SK-N-SH (cell line): ENCODE data around the gene PLB1. TPM values are rescaled to one million over a fixed set of nuclear protein-coding genes. Genes with fewer than 3 reads are reported as not detected.
A peak's percentile ranks its signal among the peaks of the same experiment; 100 is the strongest.

Experiments
- CTCF ChIA-PET: fragments of 300-600, 350-600 bp; formaldehyde crosslinking; extraction: SDS; loops from one replicate; lab custom pipeline; 2021; lab: Yijun Ruan, JAX
- POLR2A ChIA-PET: fragments of 350-600 bp; sonication (Branson Sonifier 250); formaldehyde crosslinking; extraction: SDS; loops from one replicate; lab custom pipeline; 2020; ENCODE audit warnings: antibody characterized with exemption, inconsistent platforms; lab: Yijun Ruan, JAX
- DNase-seq: peaks from one replicate; pipeline ENCODE4 v3.0.0; 2012
- H2AFZ ChIP-seq: fragments of 200-600 bp; sonication (generic); 2 replicates; pipeline ENCODE4 v1.8.1; 2016; ENCODE audit warnings: antibody characterized with exemption, mild to moderate bottlenecking, low read depth
- H3F3A ChIP-seq: fragments of 200-600 bp; sonication (generic); replicated peaks from 2 replicates; pipeline ENCODE3; 2016; ENCODE audit warnings: antibody characterized with exemption, mild to moderate bottlenecking; ENCODE audit not compliant: insufficient read depth
- H3K27ac ChIP-seq, 2 experiments: fragments of 200-500 bp in 1 of 2; fragments of 200-600 bp in 1 of 2; sonication (Bioruptor generic) in 1 of 2; sonication (generic), shearing (Covaris generic) in 1 of 2; 2 replicates each; pipeline versions ENCODE4 v1.5.1 to v1.6.1; 2014 to 2016; ENCODE audit warnings: low read depth in 2 of 2, inconsistent platforms in 1 of 2, low read length in 1 of 2, mild to moderate bottlenecking in 1 of 2, mixed read lengths in 1 of 2
- H3K27me3 ChIP-seq: fragments of 200-600 bp; sonication (generic), shearing (Covaris generic); 2 replicates; pipeline ENCODE4 v1.6.1; 2016; ENCODE audit warnings: mixed run types; ENCODE audit not compliant: insufficient read depth
- H3K36me3 ChIP-seq, 2 experiments: fragments of 200-500 bp in 1 of 2; fragments of 200-600 bp in 1 of 2; sonication (Bioruptor generic) in 1 of 2; sonication (generic) in 1 of 2; replicated peaks in 1 of 2; 2 replicates each; pipeline versions ENCODE3 to v1.5.1; 2014 to 2016; ENCODE audit warnings: low read length in 1 of 2, mild to moderate bottlenecking in 1 of 2; ENCODE audit not compliant: insufficient read depth in 2 of 2, control insufficient read depth in 1 of 2
- H3K4me1 ChIP-seq, 2 experiments: fragments of 200-500 bp in 1 of 2; fragments of 200-600 bp in 1 of 2; sonication (Bioruptor generic) in 1 of 2; sonication (generic), shearing (Covaris generic) in 1 of 2; 2 replicates each; pipeline versions ENCODE4 v1.5.1 to v1.6.1; 2014 to 2016; ENCODE audit warnings: low read depth in 1 of 2, low read length in 1 of 2, mixed run types in 1 of 2; ENCODE audit not compliant: insufficient read depth in 2 of 2, control insufficient read depth in 1 of 2
- H3K4me2 ChIP-seq: fragments of 200-600 bp; sonication (generic), shearing (Covaris generic); 2 replicates; pipeline ENCODE4 v1.6.1; 2017; ENCODE audit warnings: mixed run types
- H3K4me3 ChIP-seq, 2 experiments: fragments of 200-500 bp in 1 of 2; fragments of 200-600 bp in 1 of 2; sonication (Bioruptor generic) in 1 of 2; sonication (generic), shearing (Covaris generic) in 1 of 2; 2 replicates each; pipeline versions ENCODE4 v1.5.1 to v1.8.1; 2014 to 2016; ENCODE audit warnings: low read depth in 2 of 2, inconsistent platforms in 1 of 2, low read length in 1 of 2, mild to moderate bottlenecking in 1 of 2, mixed read lengths in 1 of 2, moderate library complexity in 1 of 2
- H3K79me2 ChIP-seq: fragments of 200-600 bp; sonication (generic); 2 replicates; pipeline ENCODE4 v1.8.1; 2017; ENCODE audit warnings: mild to moderate bottlenecking; ENCODE audit not compliant: insufficient read depth
- H3K9ac ChIP-seq: fragments of 200-600 bp; sonication (generic); 2 replicates; pipeline ENCODE4 v1.6.1; 2017; ENCODE audit warnings: mixed run types
- H3K9me2 ChIP-seq: fragments of 200-600 bp; sonication (generic); 2 replicates; pipeline ENCODE4 v1.6.1; 2017; ENCODE audit warnings: mixed run types
- H3K9me3 ChIP-seq: fragments of 200-600 bp; sonication (generic); 2 replicates; pipeline ENCODE4 v1.6.1; 2017; ENCODE audit warnings: mixed run types, mild to moderate bottlenecking, moderate library complexity
- H4K20me1 ChIP-seq: fragments of 200-600 bp; sonication (generic); 2 replicates; pipeline ENCODE4 v1.6.1; 2017; ENCODE audit warnings: mild to moderate bottlenecking, mixed run types; ENCODE audit not compliant: insufficient read depth
- CHD2 ChIP-seq: fragments of 150-350 bp; IDR thresholded peaks from 2 replicates; pipeline ENCODE4 v1.6.1; 2018; ENCODE audit warnings: low read length; ENCODE audit not compliant: partially characterized antibody
- CTCF ChIP-seq: fragments of 200-600 bp; sonication (generic); IDR thresholded peaks from 2 replicates; pipeline ENCODE4 v1.6.1; 2017; ENCODE audit warnings: antibody characterized with exemption, mild to moderate bottlenecking, moderate library complexity
- ELF1 ChIP-seq: IDR thresholded peaks from 2 replicates; pipeline ENCODE4 v1.4.0; 2012
- EP300 ChIP-seq, 2 experiments: IDR thresholded peaks; 2 replicates each; pipeline versions ENCODE4 v1.4.0 to v1.6.1; 2012; ENCODE audit warnings: borderline replicate concordance in 1 of 2, low read depth in 1 of 2, low read length in 1 of 2
- EZH2phosphoT487 ChIP-seq: fragments of 200-600 bp; sonication (generic); IDR thresholded peaks from 2 replicates; pipeline ENCODE4 v1.6.1; 2017; ENCODE audit warnings: low read depth, mixed run types, mild to moderate bottlenecking, antibody characterized with exemption, moderate library complexity, borderline replicate concordance
- FOSL2 ChIP-seq: IDR thresholded peaks from 2 replicates; pipeline ENCODE4 v1.4.0; 2012; ENCODE audit warnings: low read depth, mild to moderate bottlenecking, moderate library complexity, borderline replicate concordance
- FOXM1 ChIP-seq: IDR thresholded peaks from 2 replicates; pipeline ENCODE4 v1.4.0; 2012; ENCODE audit warnings: low read depth, mild to moderate bottlenecking
- GABPA ChIP-seq: IDR thresholded peaks from 2 replicates; pipeline ENCODE4 v1.4.0; 2012; ENCODE audit warnings: low read depth, mild to moderate bottlenecking
- GATA2 ChIP-seq: sonication (generic); formaldehyde crosslinking; IDR thresholded peaks from 2 replicates; pipeline ENCODE4 v1.5.0; 2020; ENCODE audit warnings: mild to moderate bottlenecking, missing genetic modification reagents
- IRF3 ChIP-seq: fragments of 150-350 bp; IDR thresholded peaks from 2 replicates; pipeline ENCODE4 v1.6.1; 2016; ENCODE audit warnings: mild to moderate bottlenecking, low read depth, low read length
- JUND ChIP-seq: IDR thresholded peaks from 2 replicates; pipeline ENCODE4 v1.4.0; 2012
- MAX ChIP-seq: IDR thresholded peaks from 2 replicates; pipeline ENCODE4 v1.4.0; 2012; ENCODE audit warnings: low read depth
- MEF2A ChIP-seq: IDR thresholded peaks from 2 replicates; pipeline ENCODE4 v1.4.0; 2012; ENCODE audit warnings: low read depth, borderline replicate concordance
- MXI1 ChIP-seq: IDR thresholded peaks from 2 replicates; pipeline ENCODE4 v1.6.1; 2012; ENCODE audit warnings: mild to moderate bottlenecking, low read depth, low read length, improper control_type of control experiment
- NRF1 ChIP-seq: IDR thresholded peaks from 2 replicates; pipeline ENCODE4 v1.6.1; 2012; ENCODE audit warnings: low read depth, mild to moderate bottlenecking, low read length
- PBX3 ChIP-seq: IDR thresholded peaks from 2 replicates; pipeline ENCODE4; 2012
- RAD21 ChIP-seq: IDR thresholded peaks from 2 replicates; pipeline ENCODE4 v1.6.1; 2012; ENCODE audit warnings: mild to moderate bottlenecking, low read length
- RCOR1 ChIP-seq: fragments of 150-350 bp; IDR thresholded peaks from 2 replicates; pipeline ENCODE4 v1.6.1; 2017; ENCODE audit warnings: antibody characterized with exemption, low read length
- RFX5 ChIP-seq: IDR thresholded peaks from 2 replicates; pipeline ENCODE4 v1.6.1; 2012; ENCODE audit warnings: mild to moderate bottlenecking, improper control_type of control experiment, low read length
- RXRA ChIP-seq: IDR thresholded peaks from 2 replicates; pipeline ENCODE4 v1.4.0; 2012; ENCODE audit warnings: low read depth, mild to moderate bottlenecking, borderline replicate concordance
- SIN3A ChIP-seq: IDR thresholded peaks from 2 replicates; pipeline ENCODE4 v1.6.1; 2012; ENCODE audit warnings: low read depth, mild to moderate bottlenecking, low read length, moderate library complexity, borderline replicate concordance
- SMC3 ChIP-seq: IDR thresholded peaks from 2 replicates; pipeline ENCODE4 v1.6.1; 2012; ENCODE audit warnings: low read depth, low read length, improper control_type of control experiment
- TAF1 ChIP-seq: IDR thresholded peaks from 2 replicates; pipeline ENCODE4 v1.6.1; 2012; ENCODE audit warnings: low read depth, mild to moderate bottlenecking, low read length, moderate library complexity, borderline replicate concordance
- TEAD4 ChIP-seq: IDR thresholded peaks from 2 replicates; pipeline ENCODE4 v1.4.0; 2012; ENCODE audit warnings: mild to moderate bottlenecking, borderline replicate concordance; ENCODE audit not compliant: insufficient read depth
- USF1 ChIP-seq: IDR thresholded peaks from 2 replicates; pipeline ENCODE4 v1.4.0; 2012; ENCODE audit warnings: low read depth, borderline replicate concordance
- YY1 ChIP-seq: IDR thresholded peaks from 2 replicates; pipeline ENCODE4 v1.4.0; 2012; ENCODE audit warnings: low read depth, mild to moderate bottlenecking
- WGBS: methylation state at CpG from one replicate; pipeline ENCODE4 v1.1.6; 2017; ENCODE audit warnings: low lambda C conversion rate; 5-methylcytosine and 5-hydroxymethylcytosine counted together
- polyA plus RNA-seq, 3 experiments: library from polyadenylated mRNA; depleted of rRNA; stranded (reverse); fragments of >200 nt; gene quantifications; 2 replicates each; pipeline ENCODE4 v1.2.3, GENCODE V29; 2012

Gene PLB1
- polyA plus RNA-seq, 1 of the 3 experiments (the other 2 are of a cell fraction) = 0.10 TPM

GRCh38 chr2:28447943-28448792 is 47.7 kb upstream of the PLB1 start:
- POLR2A ChIA-PET = no interaction called here
- H3K36me3 ChIP-seq = no peaks in the 10 kb centered on the region
- CTCF ChIA-PET = interaction anchor here (0.6 to 1.9 kb wide), 4 partner anchors 49 to 764 kb away, joined by 3 to 4 read pairs (median 4); no protein-coding TSS in a partner anchor
- H3K4me2 ChIP-seq = peak overlapping the region; percentile 31; the same call in 1 of the 2 replicates
- no peak overlapping the region for H3K4me3 ChIP-seq
- H2AFZ ChIP-seq = peak overlapping the region; percentile 63
- WGBS = 71% methylated on average over 8 of the region's 8 CpGs
- H3K27ac ChIP-seq = peak overlapping the region in 1 of 2 experiments; percentile 55; a peak in 2 of 4 replicates
- no peaks in the 10 kb centered on the region for H3K27me3 ChIP-seq
- H3F3A ChIP-seq = peaks cover 12% of the 10 kb centered on the region
- no peaks in the 10 kb centered on the region for H3K79me2 ChIP-seq
- H3K9me2 ChIP-seq = no peaks in the 10 kb centered on the region
- no peak overlapping the region for H3K9ac ChIP-seq
- no peaks in the 10 kb centered on the region for H3K9me3 ChIP-seq
- H3K4me1 ChIP-seq = peaks cover 3 to 35% of the 10 kb centered on the region in 2 experiments; a peak in 3 of 4 replicates
- no peaks in the 10 kb centered on the region for H4K20me1 ChIP-seq
- DNase-seq = no peak
- TF ChIP-seq FOXM1 = no peak
- no peak for TF ChIP-seq TEAD4
- no peak for TF ChIP-seq EZH2phosphoT487
- 0 out of 4 replicates have a peak, but pooled peaks of 1 of the 2 experiments have one; percentile 14 for TF ChIP-seq EP300 (IDR thresholded peaks at IDR 0.05; ENCODE audit: borderline replicate concordance in 1 of 2, low read depth in 1 of 2, low read length in 1 of 2)
- 0 out of 2 replicates have a peak, but pooled peaks have one; percentile 24 for TF ChIP-seq GABPA
- no peak for TF ChIP-seq RAD21
- peak; percentile 56; the same call in 1 of the 2 replicates for TF ChIP-seq FOSL2
- no peak for TF ChIP-seq NRF1
- TF ChIP-seq JUND = peak; percentile 28; the same call in 1 of the 2 replicates
- no peak for TF ChIP-seq YY1
- no peak for TF ChIP-seq CHD2
- no peak for TF ChIP-seq MAX
- no peak for TF ChIP-seq GATA2 (CRISPR knock-in tag)
- TF ChIP-seq RXRA = no peak
- no peak for TF ChIP-seq USF1
- no peak for TF ChIP-seq TAF1
- no peak for TF ChIP-seq MEF2A
- TF ChIP-seq IRF3 = no peak
- no peak for TF ChIP-seq RFX5
- peak; percentile 28; the same call in 1 of the 2 replicates for TF ChIP-seq PBX3
- TF ChIP-seq CTCF = no peak
- no peak for TF ChIP-seq SMC3
- TF ChIP-seq SIN3A = no peak
- TF ChIP-seq MXI1 = no peak
- no peak for TF ChIP-seq RCOR1
- TF ChIP-seq ELF1 = 0 out of 2 replicates have a peak, but pooled peaks have one; percentile 29
